A549 treated with DMSO at 1 μM for 4 hours (cell line): ENCODE measurements around the gene RAB3GAP2. TPM values are rescaled to one million over a fixed set of nuclear protein-coding genes. Genes with fewer than 3 reads are reported as not detected.

ENCODE experiments used
- total RNA-seq: library from RNA; stranded (reverse); fragments of 200-300 nt; extraction: Qiagen RNA extraction; gene quantifications from 5 replicates; pipeline ENCODE4 v1.2.3, GENCODE V29; 2022; ENCODE audit warnings: low read depth

The RAB3GAP2 gene
- 11.2 to 15.7 TPM (median 14.1 TPM) in 5 replicates for total RNA-seq

GRCh38 chr1:220272047-220272840 is at the start of gene RAB3GAP2:
Gene RAB3GAP2, minus strand, starts transcription at chr1:220272453. Its CDS starts 116 bp downstream, at chr1:220272337.

Other genes starting within 250 kb of the RAB3GAP2 start
- gene EPRS1, start 225.9 kb downstream of the RAB3GAP2 start, total RNA-seq = 75.9 to 84.4 TPM (median 80.5 TPM) in 5 replicates
- gene BPNT1, start 182.7 kb downstream of the RAB3GAP2 start, total RNA-seq = 17.5 to 21.0 TPM (median 19.0 TPM) in 5 replicates
- 95.0 to 115 TPM (median 108 TPM) in 5 replicates for gene IARS2, start 178.3 kb downstream of the RAB3GAP2 start, total RNA-seq